ENCODE results near the gene TMEM163.
"Not testable (repeated sequence)": the region's sequence is repeated elsewhere in the genome, so short reads cannot be mapped to it uniquely, and the experiment has no call there.

The TMEM163 gene

GRCh38 chr2:134583997-134584520 is 134.7 kb downstream of the TMEM163 start:
- no peak overlapping the region for H3K4me3 Mint-ChIP-seq
- DNase-seq = no peak
- peaks cover 7% of the 10 kb centered on the region for H3K9me3 Mint-ChIP-seq
- ATAC-seq = no peak
- no peaks in the 10 kb centered on the region for H3K27me3 Mint-ChIP-seq
- H3K4me1 Mint-ChIP-seq = peaks cover 16% of the 10 kb centered on the region
- no peaks in the 10 kb centered on the region for H3K36me3 Mint-ChIP-seq (ENCODE audit: low read depth)
- no peak overlapping the region for H3K27ac Mint-ChIP-seq

- no peak for DNase-seq
- ATAC-seq = no peak
- Mint-ChIP-seq H3K27ac (no peak overlapping the region), H3K4me1 (peaks cover 16% of the 10 kb centered on the region), H3K9me3 (peaks cover under 1% of the 10 kb centered on the region), H3K4me3 (no peak overlapping the region), H3K27me3 (no peaks in the 10 kb centered on the region), H3K36me3 (ENCODE audit: low read depth) (no peaks in the 10 kb centered on the region)
Measured at GRCh38 chr2:134583462-134583861, 135.3 kb downstream of the TMEM163 start.

- Mint-ChIP-seq H3K36me3 (ENCODE audit: low read depth) (no peaks in the 10 kb centered on the region), H3K27me3 (no peaks in the 10 kb centered on the region), H3K27ac (peak overlapping the region; percentile 11), H3K4me3 (no peak overlapping the region), H3K4me1 (peaks cover 16% of the 10 kb centered on the region), H3K9me3 (no peaks in the 10 kb centered on the region)
- ATAC-seq = no peak
- DNase-seq = no peak
Measured at GRCh38 chr2:134582547-134582899, 136.3 kb downstream of the TMEM163 start.

GRCh38 chr2:134581877-134582546 is 136.8 kb downstream of the TMEM163 start:
- Mint-ChIP-seq H3K9me3 (no peaks in the 10 kb centered on the region), H3K27me3 (no peaks in the 10 kb centered on the region), H3K36me3 (ENCODE audit: low read depth) (no peaks in the 10 kb centered on the region), H3K4me3 (no peak overlapping the region), H3K27ac (peak overlapping the region; percentile 11), H3K4me1 (peaks cover 16% of the 10 kb centered on the region)
- no peak for DNase-seq
- no peak for ATAC-seq

- Mint-ChIP-seq H3K9me3 (no peaks in the 10 kb centered on the region), H3K27ac (no peak overlapping the region), H3K4me1 (peaks cover 16% of the 10 kb centered on the region), H3K27me3 (no peaks in the 10 kb centered on the region), H3K4me3 (no peak overlapping the region), H3K36me3 (ENCODE audit: low read depth) (no peaks in the 10 kb centered on the region)
- DNase-seq (no peak), ATAC-seq (no peak)
Measured at GRCh38 chr2:134578316-134578715, 140.5 kb downstream of the TMEM163 start.

- Mint-ChIP-seq H3K27ac (no peak overlapping the region), H3K4me3 (no peak overlapping the region), H3K9me3 (no peaks in the 10 kb centered on the region), H3K27me3 (no peaks in the 10 kb centered on the region), H3K4me1 (peaks cover 5% of the 10 kb centered on the region), H3K36me3 (ENCODE audit: low read depth) (no peaks in the 10 kb centered on the region)
- DNase-seq (no peak), ATAC-seq (no peak)
Measured at GRCh38 chr2:134576478-134576877, 142.3 kb downstream of the TMEM163 start.

- no peaks in the 10 kb centered on the region for H3K36me3 Mint-ChIP-seq (ENCODE audit: low read depth)
- ATAC-seq = no peak
- no peaks in the 10 kb centered on the region for H3K9me3 Mint-ChIP-seq
- no peak for DNase-seq
- H3K4me1 Mint-ChIP-seq = no peaks in the 10 kb centered on the region
- no peak overlapping the region for H3K27ac Mint-ChIP-seq
- no peaks in the 10 kb centered on the region for H3K27me3 Mint-ChIP-seq
- H3K4me3 Mint-ChIP-seq = no peak overlapping the region
Measured at GRCh38 chr2:134575888-134576287, 142.9 kb downstream of the TMEM163 start.

GRCh38 chr2:134574611-134575330 is 144.0 kb downstream of the TMEM163 start:
- no peaks in the 10 kb centered on the region for H3K9me3 Mint-ChIP-seq
- no peak overlapping the region for H3K4me3 Mint-ChIP-seq
- no peak overlapping the region for H3K27ac Mint-ChIP-seq
- ATAC-seq (no peak), DNase-seq (no peak)
- H3K36me3 Mint-ChIP-seq (ENCODE audit: low read depth) = no peaks in the 10 kb centered on the region
- no peaks in the 10 kb centered on the region for H3K4me1 Mint-ChIP-seq
- no peaks in the 10 kb centered on the region for H3K27me3 Mint-ChIP-seq

- no peak for ATAC-seq
- Mint-ChIP-seq H3K4me3 (no peak overlapping the region), H3K36me3 (ENCODE audit: low read depth) (no peaks in the 10 kb centered on the region), H3K9me3 (no peaks in the 10 kb centered on the region), H3K27me3 (peaks cover 5% of the 10 kb centered on the region), H3K27ac (no peak overlapping the region), H3K4me1 (no peaks in the 10 kb centered on the region)
- no peak for DNase-seq
Measured at GRCh38 chr2:134573724-134574123, 145.1 kb downstream of the TMEM163 start.

GRCh38 chr2:134573085-134573370 is 145.8 kb downstream of the TMEM163 start:
- ATAC-seq = no peak

GRCh38 chr2:134572314-134573084 is 146.3 kb downstream of the TMEM163 start:
- Mint-ChIP-seq H3K9me3 (no peaks in the 10 kb centered on the region), H3K4me1 (no peaks in the 10 kb centered on the region), H3K27me3 (peaks cover 5% of the 10 kb centered on the region), H3K36me3 (ENCODE audit: low read depth) (no peaks in the 10 kb centered on the region), H3K4me3 (no peak overlapping the region), H3K27ac (no peak overlapping the region)
- DNase-seq = no peak
- no peak for ATAC-seq

More at GRCh38 chr2:134573085-134573370, 145.8 kb downstream of the TMEM163 start:
- H3K4me3 Mint-ChIP-seq = no peak overlapping the region
- no peaks in the 10 kb centered on the region for H3K36me3 Mint-ChIP-seq (ENCODE audit: low read depth)
- peaks cover 5% of the 10 kb centered on the region for H3K27me3 Mint-ChIP-seq
- H3K27ac Mint-ChIP-seq = no peak overlapping the region
- H3K4me1 Mint-ChIP-seq = no peaks in the 10 kb centered on the region
- H3K9me3 Mint-ChIP-seq = no peaks in the 10 kb centered on the region
- DNase-seq = no peak

GRCh38 chr2:134570676-134571075 is 148.1 kb downstream of the TMEM163 start:
- H3K4me3 Mint-ChIP-seq = no peak overlapping the region
- H3K27me3 Mint-ChIP-seq = peaks cover 5% of the 10 kb centered on the region
- no peaks in the 10 kb centered on the region for H3K9me3 Mint-ChIP-seq
- ATAC-seq (no peak), DNase-seq (no peak)
- no peaks in the 10 kb centered on the region for H3K36me3 Mint-ChIP-seq (ENCODE audit: low read depth)
- no peaks in the 10 kb centered on the region for H3K4me1 Mint-ChIP-seq
- no peak overlapping the region for H3K27ac Mint-ChIP-seq

- no peak overlapping the region for H3K4me3 Mint-ChIP-seq
- DNase-seq = no peak
- H3K27me3 Mint-ChIP-seq = peaks cover 7% of the 10 kb centered on the region
- no peaks in the 10 kb centered on the region for H3K36me3 Mint-ChIP-seq (ENCODE audit: low read depth)
- no peaks in the 10 kb centered on the region for H3K4me1 Mint-ChIP-seq
- H3K9me3 Mint-ChIP-seq = no peaks in the 10 kb centered on the region
- H3K27ac Mint-ChIP-seq = no peak overlapping the region
- ATAC-seq = no peak
Measured at GRCh38 chr2:134568413-134568812, 150.4 kb downstream of the TMEM163 start.

- no peak for ATAC-seq
- no peak overlapping the region for H3K4me3 Mint-ChIP-seq
Measured at GRCh38 chr2:134567666-134568065, 151.1 kb downstream of the TMEM163 start.

GRCh38 chr2:134564955-134565354 is 153.8 kb downstream of the TMEM163 start:
- H3K36me3 Mint-ChIP-seq (ENCODE audit: low read depth); ATAC-seq; H3K9me3 Mint-ChIP-seq; H3K4me3 Mint-ChIP-seq; H3K4me1 Mint-ChIP-seq; H3K27ac Mint-ChIP-seq; DNase-seq: not testable (repeated sequence)
- peaks cover 14% of the 10 kb centered on the region for H3K27me3 Mint-ChIP-seq

More at GRCh38 chr2:134567666-134568065, 151.1 kb downstream of the TMEM163 start:
- DNase-seq = no peak
- no peaks in the 10 kb centered on the region for H3K36me3 Mint-ChIP-seq (ENCODE audit: low read depth)
- H3K27ac Mint-ChIP-seq = no peak overlapping the region
- no peaks in the 10 kb centered on the region for H3K4me1 Mint-ChIP-seq
- H3K9me3 Mint-ChIP-seq = no peaks in the 10 kb centered on the region
- peaks cover 12% of the 10 kb centered on the region for H3K27me3 Mint-ChIP-seq

Data from activated naive CD8-positive, alpha-beta T cell treated with anti-CD3 and anti-CD28 coated beads, Interleukin-2, amount 50 U/mL, for 24 hours (primary cell).